Loucy (cell line): ENCODE data around the gene SYT1.

Source experiments
- EZH2phosphoT487 ChIP-seq: fragments of 200-600 bp; IDR thresholded peaks from 2 replicates; pipeline ENCODE4 v1.6.1; 2018; ENCODE audit warnings: antibody characterized with exemption, mild to moderate bottlenecking, moderate library complexity, borderline replicate concordance
- TF ChIP-seq, protein P1 (sequence below): fragments of 200-600 bp; sonication (generic); conservative IDR thresholded peaks from 2 replicates; pipeline ENCODE4 v1.5.1; 2014; ENCODE audit warnings: mild to moderate bottlenecking, antibody characterized with exemption, low read length

DNA sequence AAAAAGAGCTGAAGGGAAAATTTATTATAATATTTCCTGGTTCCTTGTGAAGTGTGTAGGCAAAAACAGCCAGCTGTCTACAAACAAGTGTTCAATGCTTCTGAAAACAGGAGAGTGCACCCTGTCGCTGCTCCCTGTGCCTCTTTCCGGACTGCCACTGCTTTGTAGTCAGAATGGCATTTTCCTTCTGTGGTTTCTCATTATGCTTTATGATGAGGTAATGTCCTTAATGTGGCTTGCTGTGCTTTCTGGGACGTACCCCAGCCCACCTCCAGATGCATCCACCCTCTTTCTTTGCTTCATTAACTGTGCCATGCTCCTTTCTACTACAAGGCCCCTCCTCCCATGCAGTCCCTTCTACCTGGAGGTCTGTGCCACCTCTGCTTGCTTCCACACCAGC, 148.1 kb downstream of the SYT1 start:
- TF ChIP-seq, protein P1, sequence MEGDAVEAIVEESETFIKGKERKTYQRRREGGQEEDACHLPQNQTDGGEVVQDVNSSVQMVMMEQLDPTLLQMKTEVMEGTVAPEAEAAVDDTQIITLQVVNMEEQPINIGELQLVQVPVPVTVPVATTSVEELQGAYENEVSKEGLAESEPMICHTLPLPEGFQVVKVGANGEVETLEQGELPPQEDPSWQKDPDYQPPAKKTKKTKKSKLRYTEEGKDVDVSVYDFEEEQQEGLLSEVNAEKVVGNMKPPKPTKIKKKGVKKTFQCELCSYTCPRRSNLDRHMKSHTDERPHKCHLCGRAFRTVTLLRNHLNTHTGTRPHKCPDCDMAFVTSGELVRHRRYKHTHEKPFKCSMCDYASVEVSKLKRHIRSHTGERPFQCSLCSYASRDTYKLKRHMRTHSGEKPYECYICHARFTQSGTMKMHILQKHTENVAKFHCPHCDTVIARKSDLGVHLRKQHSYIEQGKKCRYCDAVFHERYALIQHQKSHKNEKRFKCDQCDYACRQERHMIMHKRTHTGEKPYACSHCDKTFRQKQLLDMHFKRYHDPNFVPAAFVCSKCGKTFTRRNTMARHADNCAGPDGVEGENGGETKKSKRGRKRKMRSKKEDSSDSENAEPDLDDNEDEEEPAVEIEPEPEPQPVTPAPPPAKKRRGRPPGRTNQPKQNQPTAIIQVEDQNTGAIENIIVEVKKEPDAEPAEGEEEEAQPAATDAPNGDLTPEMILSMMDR: no peak
- TF ChIP-seq EZH2phosphoT487: no peak
